Measurements from ENCODE around the gene CDC42BPA. TPM values are rescaled to one million over a fixed set of nuclear protein-coding genes. Genes with fewer than 3 reads are reported as not detected.

CDC42BPA gene
- total and polyA plus RNA-seq, 2 of the 8 experiments (the other 6 are each of a cell fraction or from before 2014, with no cell fraction given), result 7.1 to 28.5 TPM

DNA sequence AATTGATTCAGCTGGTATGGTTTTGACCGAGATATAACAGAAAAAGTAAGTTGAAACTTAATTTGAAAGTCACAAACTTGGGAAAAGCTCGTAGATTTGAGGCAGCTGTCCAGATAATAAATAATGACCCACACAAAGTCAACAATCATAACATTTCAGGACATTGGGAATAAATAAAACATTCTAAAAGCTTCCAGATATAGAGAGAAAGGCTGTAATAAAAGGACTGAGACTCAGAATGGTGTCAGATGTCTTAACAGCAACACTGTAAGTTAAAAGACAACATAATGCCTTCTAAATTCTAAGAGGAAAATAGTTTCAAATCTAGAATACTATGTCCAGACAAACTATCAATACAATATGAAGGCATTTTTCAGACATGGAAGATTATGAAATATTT lies 163.3 kb downstream of the CDC42BPA start:
- Histone ChIP-seq H2AFZ (ENCODE audit: low read length) (no peak overlapping the region), H3K14ac (ENCODE audit: insufficient read length) (no peak overlapping the region), H4K5ac (ENCODE audit: insufficient read length, low read depth, low read length) (no peak overlapping the region), H3K23ac (ENCODE audit: insufficient read length) (no peak overlapping the region), H3K4me3 (ENCODE audit: extremely low read depth in 1 of 4, insufficient read depth in 2 of 4, low read depth in 3 of 4, low read length in 4 of 4) (no peak overlapping the region), H2BK15ac (ENCODE audit: low read length) (no peak overlapping the region), H2BK120ac (replicated peaks; ENCODE audit: low read depth, low read length) (no peak overlapping the region), H4K20me1 (replicated peaks in 1 of 2; ENCODE audit: control insufficient read depth in 1 of 2, insufficient read depth in 2 of 2, low read length in 2 of 2) (no peaks in the 10 kb centered on the region), H3K4me2 (ENCODE audit: insufficient read depth in 1 of 2, low read depth in 2 of 2, low read length in 2 of 2) (no peak overlapping the region), H4K8ac (ENCODE audit: extremely low read depth, insufficient read depth, low read length) (no peak overlapping the region), H3K9me3 (ENCODE audit: insufficient read depth in 2 of 2, low read depth in 1 of 2, low read length in 1 of 2) (no peaks in the 10 kb centered on the region), H3K27ac (ENCODE audit: low read depth, low read length) (no peak overlapping the region), H3K56ac (replicated peaks; ENCODE audit: insufficient read length, low read depth, low read length) (no peak overlapping the region), H3K4ac (replicated peaks; ENCODE audit: insufficient read length, low read depth, low read length) (no peak overlapping the region), H3K9ac (replicated peaks in 1 of 4; ENCODE audit: extremely low read depth in 1 of 4, low read depth in 3 of 4, low read length in 3 of 4) (no peak overlapping the region), H3K18ac (ENCODE audit: extremely low read depth, low read length) (no peak overlapping the region), H3K4me1 (replicated peaks in 1 of 4; ENCODE audit: control insufficient read depth in 3 of 4, insufficient read depth in 4 of 4, low read length in 3 of 4) (0 out of 7 replicates have a peak, but pooled peaks cover 0 to 4% (median 0%) of the 10 kb centered on the region in 4 experiments), H2AK5ac (ENCODE audit: low read depth, low read length) (no peak overlapping the region), H3K27me3 (replicated peaks in 1 of 4; ENCODE audit: control insufficient read depth in 3 of 4, extremely low read depth in 1 of 4, insufficient read depth in 3 of 4, low read length in 3 of 4) (no peaks in the 10 kb centered on the region), H2BK5ac (ENCODE audit: low read depth, low read length) (no peak overlapping the region), H2BK12ac (ENCODE audit: low read depth, low read length) (no peak overlapping the region), H4K91ac (replicated peaks; ENCODE audit: insufficient read length, low read length) (no peak overlapping the region), H3K79me2 (ENCODE audit: control insufficient read depth in 1 of 2, insufficient read depth in 2 of 2, low read length in 2 of 2) (no peaks in the 10 kb centered on the region), H3K23me2 (ENCODE audit: low read depth, low read length) (no peaks in the 10 kb centered on the region), H3K36me3 (ENCODE audit: control insufficient read depth in 2 of 4, insufficient read depth in 4 of 4, low read length in 3 of 4) (no peaks in the 10 kb centered on the region), H2BK20ac (ENCODE audit: low read length) (no peak overlapping the region), H3K79me1 (ENCODE audit: low read depth, low read length) (no peaks in the 10 kb centered on the region)
- ChIA-PET POLR2A (ENCODE audit: partially characterized antibody) (no interaction called here), CTCF (ENCODE audit: partially characterized antibody) (interaction anchor here (1.2 kb wide), 1 partner anchor 12 kb away, joined by 7 read pairs; no protein-coding TSS in a partner anchor)
- WGBS, 2 experiments (ENCODE audit: extremely low coverage in 1 of 2, insufficient coverage in 1 of 2, insufficient read length in 1 of 2, insufficient replicate concordance in 2 of 2, low coverage in 1 of 2, low lambda C conversion rate in 2 of 2, missing lambda C conversion rate in 1 of 2), result 87% methylated on average over 2 of the region's 2 CpGs; no CpG with 5 or more reads in 1 of the 2 experiments
- FAIRE-seq (no peak), DNase-seq (ENCODE audit: low read depth in 1 of 2, low spot score in 2 of 2) (no peak)
- TF ChIP-seq EP300 (IDR thresholded peaks at IDR 0.05; ENCODE audit: borderline replicate concordance in 1 of 2, low read depth in 2 of 2, low read length in 2 of 2) (no peak), TCF12 (IDR thresholded peaks at IDR 0.05; ENCODE audit: low read depth, low read length) (no peak)

All from H1 (cell line).